PC-9 (cell line): ENCODE measurements around the gene PHF20. TPM values are rescaled to one million over a fixed set of nuclear protein-coding genes. Genes with fewer than 3 reads are reported as not detected.
A peak's percentile ranks its signal among the peaks of the same experiment; 100 is the strongest.

Experiments used
- BruUV-seq: library from RNA; stranded (reverse); fragments of 400-500 nt; replicated peaks from 2 replicates; lab custom pipeline; 2021; lab: Mats Ljungman, UMichigan
- CTCF ChIA-PET: fragments of 300-600 bp; sonication (Branson Sonifier 250); formaldehyde crosslinking; loops from one replicate; lab custom pipeline; 2022; ENCODE audit warnings: antibody characterized with exemption; lab: Charles Lee
- POLR2A ChIA-PET: fragments of 300-600 bp; sonication (Branson Sonifier 250); formaldehyde crosslinking; loops from one replicate; lab custom pipeline; 2022; ENCODE audit warnings: antibody characterized with exemption; ENCODE audit not compliant: unreplicated experiment; lab: Charles Lee
- DNase-seq, 2 experiments: peaks; one replicate each; pipeline versions ENCODE4 v3.0.0 to v3.0.0-alpha.2; 2015 to 2022; ENCODE audit warnings: mixed read lengths in 1 of 2
- H2AFZ ChIP-seq: fragments of 200-600 bp; sonication (generic); 2 replicates; pipeline ENCODE4 v1.8.1; 2017; ENCODE audit warnings: antibody characterized with exemption
- H3F3A ChIP-seq: fragments of 200-600 bp; sonication (generic); 2 replicates; pipeline ENCODE4 v1.8.1; 2017; ENCODE audit warnings: antibody characterized with exemption, mild to moderate bottlenecking, low read depth; ENCODE audit not compliant: insufficient read depth
- H3K27ac ChIP-seq: fragments of 200-600 bp; sonication (generic); 2 replicates; pipeline ENCODE4 v1.6.1; 2016; ENCODE audit warnings: mixed run types
- H3K27me3 ChIP-seq: fragments of 200-600 bp; sonication (generic); 2 replicates; pipeline ENCODE4 v1.6.1; 2016; ENCODE audit warnings: low read depth, mixed run types; ENCODE audit not compliant: insufficient read depth
- H3K36me3 ChIP-seq: fragments of 200-600 bp; sonication (generic); 2 replicates; pipeline ENCODE4 v1.6.1; 2016; ENCODE audit warnings: low read depth, mixed run types
- H3K4me1 ChIP-seq: fragments of 200-600 bp; sonication (generic); replicated peaks from 2 replicates; pipeline ENCODE4 v1.6.1; 2016; ENCODE audit warnings: mixed run types; ENCODE audit not compliant: insufficient read depth
- H3K4me2 ChIP-seq: fragments of 200-600 bp; sonication (generic); 2 replicates; pipeline ENCODE4 v1.6.1; 2017; ENCODE audit warnings: mixed run types
- H3K4me3 ChIP-seq: fragments of 200-600 bp; sonication (generic); 2 replicates; pipeline ENCODE4 v1.6.1; 2016; ENCODE audit warnings: mixed run types
- H3K79me2 ChIP-seq: fragments of 200-600 bp; sonication (generic); 2 replicates; pipeline ENCODE4 v1.6.1; 2017; ENCODE audit warnings: low read depth, mixed run types
- H3K9me2 ChIP-seq: fragments of 200-600 bp; sonication (generic); 2 replicates; pipeline ENCODE4 v1.8.1; 2017; ENCODE audit warnings: mild to moderate bottlenecking; ENCODE audit not compliant: insufficient read depth
- H3K9me3 ChIP-seq: fragments of 200-600 bp; sonication (generic); 2 replicates; pipeline ENCODE4 v1.8.1; 2016; ENCODE audit warnings: low read depth; ENCODE audit not compliant: insufficient read depth
- H4K20me1 ChIP-seq: fragments of 200-600 bp; sonication (generic); 2 replicates; pipeline ENCODE4 v1.8.1; 2017; ENCODE audit not compliant: insufficient read depth
- CTCF ChIP-seq: fragments of 200-600 bp; sonication (generic); conservative IDR thresholded peaks from 2 replicates; pipeline ENCODE4 v1.6.1; 2017; ENCODE audit warnings: mixed run types, antibody characterized with exemption, mild to moderate bottlenecking, moderate library complexity
- EZH2 ChIP-seq: fragments of 200-600 bp; sonication (generic); IDR thresholded peaks from 2 replicates; pipeline ENCODE4 v1.8.0; 2017; ENCODE audit warnings: antibody characterized with exemption, low read depth
- intact Hi-C: fragments of 100-400 bp; cut with micrococcal nuclease; formaldehyde crosslinking; loops from one replicate; pipeline ENCODE4 v1.10.0; 2022; ENCODE audit not compliant: unreplicated experiment
- total RNA-seq: library from RNA; stranded (reverse); gene quantifications from 2 replicates; pipeline ENCODE4 v1.2.3, GENCODE V29; 2021

The PHF20 gene
- total RNA-seq, 1 experiment from 2014 or later = 59.8 TPM

- Histone ChIP-seq H3K9me3 (no peaks in the 10 kb centered on the region), H3K4me3 (no peak overlapping the region), H3K27me3 (no peaks in the 10 kb centered on the region), H3K79me2 (peaks cover 95% of the 10 kb centered on the region), H3K36me3 (peaks cover 72% of the 10 kb centered on the region), H3K9me2 (no peaks in the 10 kb centered on the region), H3F3A (peaks cover 69% of the 10 kb centered on the region), H2AFZ (no peak overlapping the region), H4K20me1 (peaks cover 78% of the 10 kb centered on the region), H3K27ac (no peak overlapping the region), H3K4me2 (peak overlapping the region; percentile 24), H3K4me1 (peaks cover 46% of the 10 kb centered on the region)
- CTCF ChIA-PET = no interaction called here
- no peak for DNase-seq
- intact Hi-C loops = loop anchor here (1.0 kb wide), 1 partner anchor 7 kb away; no protein-coding TSS in a partner anchor
- no TSS peak for BruUV-seq
- TF ChIP-seq EZH2 = no peak
- TF ChIP-seq CTCF = no peak
- POLR2A ChIA-PET = no interaction called here
These were observed 33.2 kb upstream of the PHF20 start for GRCh38 chr20:35738410-35739179.

- no TSS peak for BruUV-seq
- Histone ChIP-seq H3K27me3 (no peaks in the 10 kb centered on the region), H2AFZ (no peak overlapping the region), H3K27ac (peak overlapping the region; percentile 96), H3F3A (peaks cover 60% of the 10 kb centered on the region), H3K9me2 (no peaks in the 10 kb centered on the region), H3K4me1 (peaks cover 46% of the 10 kb centered on the region), H3K4me2 (peak overlapping the region; percentile 99), H3K9me3 (no peaks in the 10 kb centered on the region), H3K36me3 (peaks cover 62% of the 10 kb centered on the region), H3K4me3 (peak overlapping the region; percentile 98), H3K79me2 (peaks cover 88% of the 10 kb centered on the region), H4K20me1 (peaks cover 68% of the 10 kb centered on the region)
- intact Hi-C loops = loop anchor here (1.0 to 5.0 kb wide), 2 partner anchors 8 to 77 kb away; partner anchors contain the start of genes CPNE1 and RBM12
- ChIA-PET POLR2A (no interaction called here), CTCF (interaction anchor here (0.6 kb wide), 1 partner anchor 47 kb away, joined by 6 read pairs; no protein-coding TSS in a partner anchor)
- TF ChIP-seq CTCF = peak; percentile 45; the same call in 1 of the 2 replicates
- TF ChIP-seq EZH2 = no peak
- DNase-seq = peak in 1 of 2 experiments; percentile 35
These were observed 32.3 kb upstream of the PHF20 start for GRCh38 chr20:35739294-35740163.
